GM12865 (cell line): ENCODE data around the gene PSORS1C1.
"Not testable (repeated sequence)": the region's sequence is repeated elsewhere in the genome, so short reads cannot be mapped to it uniquely, and the experiment has no call there.

Experiments used
- DNase-seq: peaks from one replicate; pipeline ENCODE4 v3.0.0; 2010; ENCODE audit warnings: low read depth
- H3K4me3 ChIP-seq: 2 replicates; pipeline ENCODE4 v1.5.1; 2011; ENCODE audit warnings: mild to moderate bottlenecking, low read depth, low read length, control low read depth
- TF ChIP-seq, protein P1 (sequence below): IDR thresholded peaks from 2 replicates; pipeline ENCODE4 v1.5.1; 2011; ENCODE audit warnings: low read length, control low read depth, low read depth, inconsistent platforms; ENCODE audit not compliant: insufficient read depth; ENCODE audit errors: missing control alignments

Gene PSORS1C1

DNA sequence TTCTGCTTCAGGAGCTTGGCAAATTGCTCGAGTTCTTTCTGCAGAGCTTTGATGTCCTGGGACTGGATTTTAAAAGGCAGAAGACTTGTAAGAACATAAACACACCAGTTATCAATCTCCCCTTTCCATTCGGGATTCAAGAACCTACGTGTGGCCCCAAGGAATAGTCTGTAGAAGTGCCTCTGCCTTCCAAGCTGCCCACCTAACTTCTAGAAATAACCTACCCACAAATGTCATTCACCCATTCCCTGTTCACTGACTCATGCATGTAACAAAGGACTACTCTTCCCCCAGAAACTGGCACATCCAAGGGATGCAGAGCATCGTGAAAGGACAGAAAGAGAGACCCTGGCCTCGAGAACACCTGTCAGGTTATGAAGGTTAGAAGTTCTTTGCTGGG, 51.4 kb downstream of the PSORS1C1 start:
- no peak for DNase-seq
- H3K4me3 ChIP-seq, result no peak overlapping the region
- TF ChIP-seq, protein P1, sequence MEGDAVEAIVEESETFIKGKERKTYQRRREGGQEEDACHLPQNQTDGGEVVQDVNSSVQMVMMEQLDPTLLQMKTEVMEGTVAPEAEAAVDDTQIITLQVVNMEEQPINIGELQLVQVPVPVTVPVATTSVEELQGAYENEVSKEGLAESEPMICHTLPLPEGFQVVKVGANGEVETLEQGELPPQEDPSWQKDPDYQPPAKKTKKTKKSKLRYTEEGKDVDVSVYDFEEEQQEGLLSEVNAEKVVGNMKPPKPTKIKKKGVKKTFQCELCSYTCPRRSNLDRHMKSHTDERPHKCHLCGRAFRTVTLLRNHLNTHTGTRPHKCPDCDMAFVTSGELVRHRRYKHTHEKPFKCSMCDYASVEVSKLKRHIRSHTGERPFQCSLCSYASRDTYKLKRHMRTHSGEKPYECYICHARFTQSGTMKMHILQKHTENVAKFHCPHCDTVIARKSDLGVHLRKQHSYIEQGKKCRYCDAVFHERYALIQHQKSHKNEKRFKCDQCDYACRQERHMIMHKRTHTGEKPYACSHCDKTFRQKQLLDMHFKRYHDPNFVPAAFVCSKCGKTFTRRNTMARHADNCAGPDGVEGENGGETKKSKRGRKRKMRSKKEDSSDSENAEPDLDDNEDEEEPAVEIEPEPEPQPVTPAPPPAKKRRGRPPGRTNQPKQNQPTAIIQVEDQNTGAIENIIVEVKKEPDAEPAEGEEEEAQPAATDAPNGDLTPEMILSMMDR, result no peak

DNA sequence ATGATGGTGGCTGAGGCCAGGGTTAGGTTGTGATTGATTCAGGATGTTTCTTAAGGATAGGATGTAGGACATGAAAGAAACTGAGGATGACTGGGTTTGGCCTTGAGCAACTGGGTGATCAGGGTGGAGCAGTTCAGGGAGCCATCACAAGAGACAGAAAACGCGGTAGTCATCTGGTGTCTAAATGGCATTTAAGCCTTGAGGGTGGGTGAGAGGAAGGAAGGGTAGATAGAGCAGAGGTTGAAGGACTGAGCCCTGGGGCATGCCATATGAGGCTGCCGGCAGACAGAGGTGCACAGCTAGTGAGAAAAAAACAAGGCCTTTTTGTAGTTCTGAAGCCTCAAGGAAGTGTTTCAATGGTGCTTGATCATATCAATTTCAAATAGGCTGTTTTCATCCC, 54.0 kb downstream of the PSORS1C1 start:
- DNase-seq, result no peak
- H3K4me3 ChIP-seq, result no peak overlapping the region
- TF ChIP-seq, protein P1, result no peak

DNA sequence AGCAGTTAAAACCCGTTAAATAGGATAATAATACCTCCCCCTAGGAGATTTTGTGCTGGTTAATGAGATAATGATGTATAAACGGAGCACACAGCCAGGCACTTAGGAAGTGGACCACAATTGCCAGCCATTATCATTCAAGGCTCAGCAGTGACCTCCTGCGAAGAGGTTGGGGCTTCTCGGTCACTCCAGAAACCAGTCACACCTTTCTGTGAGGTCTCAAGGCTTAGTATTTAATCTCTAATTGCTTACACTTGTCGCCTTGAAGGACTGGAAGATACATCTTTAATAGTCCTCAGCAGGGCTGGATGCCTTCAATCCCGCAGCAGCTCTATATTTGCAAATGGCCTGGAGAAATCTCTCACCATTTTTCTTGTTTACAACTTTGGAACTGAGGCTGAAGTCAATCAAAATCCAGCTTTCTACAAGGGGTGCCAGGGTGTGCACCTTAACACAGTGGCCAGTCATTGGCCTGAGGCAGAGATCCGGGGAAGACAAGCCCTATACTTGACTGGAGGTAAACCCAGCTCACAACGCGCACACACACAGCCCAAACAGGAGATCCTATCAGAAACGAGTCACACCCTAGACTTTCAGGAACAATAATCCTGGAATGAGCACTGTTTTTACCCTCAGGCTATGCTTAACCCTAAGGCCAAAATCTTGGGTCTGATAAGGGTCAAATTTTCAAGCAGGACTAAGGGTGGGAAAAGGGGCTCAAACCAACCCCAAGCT, 54.7 kb downstream of the PSORS1C1 start:
- DNase-seq, result no peak
- TF ChIP-seq, protein P1, result no peak
- no peak overlapping the region for H3K4me3 ChIP-seq

DNA sequence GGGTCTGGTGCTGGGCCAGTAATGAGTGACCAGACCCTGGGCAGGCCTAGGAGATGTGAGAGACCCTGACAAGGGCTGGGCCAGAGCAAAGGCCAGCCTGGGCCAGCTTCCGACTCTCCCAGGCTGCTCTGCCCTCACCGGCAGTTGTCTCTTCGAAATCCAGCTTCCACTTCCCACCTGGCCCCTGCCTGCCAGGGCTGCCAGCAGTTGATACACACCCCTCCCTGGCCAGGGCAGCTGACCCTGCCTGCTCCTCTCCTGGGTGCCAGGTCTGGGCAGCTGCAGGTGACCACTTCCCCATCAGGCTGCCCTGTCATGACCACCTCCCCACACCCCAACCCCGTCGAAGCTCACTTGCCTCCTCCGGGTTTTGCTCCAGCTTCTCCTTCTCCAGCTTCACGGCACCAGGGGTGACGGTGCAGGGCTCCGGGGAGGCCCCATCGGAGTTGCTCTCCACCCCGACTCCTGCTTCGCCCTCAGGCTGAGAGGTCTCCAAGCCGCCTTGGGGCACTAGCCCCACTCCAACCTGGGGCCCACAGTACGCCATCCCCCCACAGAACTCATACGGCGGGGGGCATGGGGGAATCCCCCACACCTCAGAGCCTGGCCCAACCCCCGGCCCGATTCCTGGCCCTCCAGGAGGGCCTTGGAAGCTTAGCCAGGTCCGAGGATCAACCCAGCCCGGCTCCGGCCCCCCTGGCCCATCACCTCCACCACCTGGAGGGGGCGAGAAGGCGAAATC, 55.4 kb downstream of the PSORS1C1 start:
- DNase-seq, H3K4me3 ChIP-seq: not testable (repeated sequence)

DNA sequence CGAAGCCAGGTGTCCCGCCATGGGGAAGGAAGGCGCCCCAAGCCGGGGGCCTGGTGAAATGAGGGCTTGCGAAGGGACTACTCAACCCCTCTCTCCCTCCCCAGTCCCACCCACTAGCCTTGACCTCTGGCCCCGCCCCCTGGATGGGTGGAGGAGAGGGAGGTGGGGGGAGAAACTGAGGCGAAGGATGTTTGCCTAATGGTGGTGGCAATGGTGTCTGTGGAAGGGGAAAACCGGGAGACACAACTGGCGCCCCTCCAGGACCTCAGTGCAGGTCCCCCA, 55.9 kb downstream of the PSORS1C1 start, which contains the start of gene POU5F1:
Gene POU5F1, minus strand, starts transcription at position 83 of the 282 bp plus-strand sequence. Its CDS starts 62 bp downstream, at position 21.
- no peak within 1 kb of the TSS for H3K4me3 ChIP-seq
- no peak for DNase-seq

DNA sequence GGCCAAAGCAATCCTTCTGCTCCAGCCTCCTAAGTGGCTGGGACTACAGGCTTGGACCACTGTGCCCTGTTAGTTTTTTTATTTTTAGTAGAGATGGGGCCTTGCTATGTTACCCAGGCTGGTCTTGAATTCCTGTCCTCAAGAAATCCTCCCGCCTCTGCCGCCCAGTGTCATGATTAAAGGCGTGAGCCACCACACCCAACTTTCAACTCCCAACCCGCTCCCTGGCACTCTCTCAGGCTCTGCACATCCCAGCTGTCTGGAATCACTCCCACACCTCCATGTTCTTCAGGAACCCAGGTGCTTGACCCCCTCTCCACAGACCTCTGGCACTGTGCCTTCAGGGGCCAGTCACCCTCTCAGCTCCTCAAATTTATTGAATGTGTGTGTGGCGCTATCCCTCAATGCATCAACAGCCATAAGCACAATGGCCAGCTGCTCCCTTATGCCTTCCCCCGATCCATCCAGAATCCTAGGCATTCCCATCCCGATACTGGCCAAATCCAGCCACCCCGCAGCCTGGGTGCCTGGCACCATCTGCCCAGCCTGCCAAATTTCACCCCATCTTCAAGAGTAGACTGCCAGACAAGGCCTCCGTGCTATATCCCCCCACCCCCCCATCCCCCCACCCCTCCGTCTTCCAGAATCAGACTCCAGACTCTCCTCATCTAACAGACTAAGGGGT, 56.5 kb downstream of the PSORS1C1 start:
- no peak overlapping the region for H3K4me3 ChIP-seq
- DNase-seq, result no peak
- TF ChIP-seq, protein P1, result no peak

More for the DNA sequence above, 55.9 kb downstream of the PSORS1C1 start, which contains the start of gene POU5F1:
- TF ChIP-seq, protein P1, result no peak
